ENCODE results near the gene UTP14C.
"Not testable (repeated sequence)": the region's sequence is repeated elsewhere in the genome, so short reads cannot be mapped to it uniquely, and the experiment has no call there.

Gene UTP14C, protein sequence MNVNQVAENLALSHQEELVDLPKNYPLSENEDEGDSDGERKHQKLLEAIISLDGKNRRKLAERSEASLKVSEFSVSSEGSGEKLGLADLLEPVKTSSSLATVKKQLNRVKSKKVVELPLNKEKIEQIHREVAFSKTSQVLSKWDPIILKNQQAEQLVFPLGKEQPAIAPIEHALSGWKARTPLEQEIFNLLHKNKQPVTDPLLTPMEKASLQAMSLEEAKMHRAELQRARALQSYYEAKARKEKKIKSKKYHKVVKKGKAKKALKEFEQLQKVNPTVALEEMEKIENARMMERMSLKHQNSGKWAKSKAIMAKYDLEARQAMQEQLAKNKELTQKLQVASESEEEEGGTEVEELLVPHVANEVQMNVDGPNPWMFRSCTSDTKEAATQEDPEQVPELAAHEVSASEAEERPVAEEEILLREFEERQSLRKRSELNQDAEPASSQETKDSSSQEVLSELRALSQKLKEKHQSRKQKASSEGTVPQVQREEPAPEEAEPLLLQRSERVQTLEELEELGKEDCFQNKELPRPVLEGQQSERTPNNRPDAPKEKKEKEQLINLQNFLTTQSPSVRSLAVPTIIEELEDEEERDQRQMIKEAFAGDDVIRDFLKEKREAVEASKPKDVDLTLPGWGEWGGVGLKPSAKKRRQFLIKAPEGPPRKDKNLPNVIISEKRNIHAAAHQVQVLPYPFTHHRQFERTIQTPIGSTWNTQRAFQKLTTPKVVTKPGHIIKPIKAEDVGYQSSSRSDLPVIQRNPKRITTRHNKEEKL

DNA sequence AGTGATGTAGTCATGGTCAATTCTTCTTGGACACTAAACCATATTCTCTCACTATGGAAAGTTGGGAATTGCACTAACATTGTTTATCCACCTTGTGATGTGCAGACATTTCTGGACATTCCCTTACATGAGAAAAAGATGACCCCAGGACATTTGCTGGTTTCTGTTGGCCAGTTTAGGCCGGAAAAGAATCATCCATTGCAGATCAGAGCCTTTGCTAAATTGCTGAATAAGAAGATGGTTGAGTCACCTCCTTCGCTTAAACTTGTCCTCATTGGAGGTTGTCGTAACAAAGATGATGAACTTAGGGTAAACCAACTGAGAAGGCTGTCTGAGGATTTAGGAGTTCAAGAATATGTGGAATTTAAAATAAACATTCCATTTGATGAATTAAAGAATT, at the start of gene UTP14C:
Gene UTP14C (plus strand): TSS at position 211 of the 400 bp plus-strand sequence. CDS start 4,114 bp downstream, outside the sequence.
- FAIRE-seq (no peak), DNase-seq (ENCODE audit: insufficient read length, low spot score) (no peak)

GRCh38 chr13:51976423-51976822, 48.1 kb upstream of the UTP14C start:
- no peak for FAIRE-seq
- DNase-seq (ENCODE audit: insufficient read length, low spot score): no peak

DNA sequence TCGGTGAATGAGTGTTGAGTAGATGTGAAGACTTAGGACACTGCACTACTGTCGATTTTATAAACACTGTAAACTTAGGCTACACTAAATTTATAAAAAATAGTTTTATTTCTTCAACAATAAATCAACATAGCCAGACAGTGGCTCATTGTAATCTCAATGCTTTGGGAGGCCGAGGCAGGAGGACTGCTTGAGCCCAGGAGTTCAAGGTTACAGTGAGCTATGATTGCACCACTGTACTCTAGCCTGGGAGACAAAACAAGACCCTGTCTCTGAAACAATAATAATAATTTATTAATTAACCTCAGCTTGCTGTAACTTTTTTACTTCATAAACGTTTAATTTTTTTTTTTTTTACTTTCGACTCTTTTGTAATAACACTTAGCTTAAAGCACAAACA, 47.6 kb upstream of the UTP14C start:
- no peak for FAIRE-seq
- no peak for DNase-seq (ENCODE audit: insufficient read length, low spot score)

DNA sequence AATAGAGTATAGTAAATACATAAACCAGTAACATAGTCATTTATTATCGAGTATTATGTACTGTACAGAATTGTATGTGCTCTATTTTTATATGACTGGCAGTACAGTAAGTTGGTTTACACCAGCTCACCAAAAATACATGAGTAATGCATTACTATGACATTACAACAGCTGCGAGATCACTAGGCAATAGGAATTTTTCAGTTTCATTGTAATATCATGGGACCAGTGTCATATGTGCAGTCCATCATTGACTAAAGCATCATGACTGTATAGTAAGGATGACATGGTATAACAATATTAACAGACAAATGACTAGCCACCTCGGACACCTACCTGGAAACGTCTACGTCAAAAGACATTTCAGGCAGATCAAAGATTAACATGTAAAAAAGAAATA, 46.9 kb upstream of the UTP14C start:
- no peak for DNase-seq (ENCODE audit: insufficient read length, low spot score)
- FAIRE-seq: no peak

- DNase-seq (ENCODE audit: insufficient read length, low spot score) (no peak), FAIRE-seq (no peak)
These were observed 45.5 kb upstream of the UTP14C start for GRCh38 chr13:51978796-51979556.

DNA sequence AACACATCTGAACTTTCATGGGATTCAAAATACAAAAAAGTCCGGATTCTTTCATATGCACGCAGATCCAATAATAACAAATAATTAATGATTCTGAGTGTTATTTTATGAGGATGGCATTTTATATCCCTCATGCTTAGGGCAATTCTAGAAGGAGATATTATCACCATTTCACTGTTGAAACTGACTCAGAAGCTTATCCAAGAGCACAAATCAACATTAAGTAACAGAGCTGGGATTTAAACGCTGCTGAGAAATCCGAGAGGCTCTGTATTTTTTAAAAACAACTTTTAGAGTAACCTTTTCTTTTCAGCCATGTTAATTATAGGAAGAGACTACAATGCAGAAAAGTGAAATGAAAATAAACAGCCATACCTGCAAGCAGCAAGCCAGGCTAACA, 43.6 kb upstream of the UTP14C start:
- no peak for FAIRE-seq
- DNase-seq (ENCODE audit: insufficient read length, low spot score): no peak

DNA sequence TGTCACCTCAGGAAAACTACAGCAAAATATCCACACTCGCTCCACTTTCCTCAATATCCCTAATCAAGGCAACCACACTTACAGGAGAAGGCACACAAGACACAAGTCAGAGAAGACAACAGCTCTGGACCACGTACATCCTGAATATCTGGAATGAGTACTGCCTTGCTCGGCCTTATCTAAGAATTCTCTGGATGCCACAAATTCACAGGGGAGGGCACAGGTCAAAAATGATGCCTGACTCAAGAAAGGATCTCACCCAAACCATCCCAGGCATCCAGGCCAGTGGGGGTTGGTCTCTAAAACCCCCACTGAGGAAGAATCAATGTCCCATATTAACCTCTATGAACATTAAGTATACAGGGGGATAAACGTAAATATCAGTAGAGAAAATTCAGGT, 43.1 kb upstream of the UTP14C start:
- DNase-seq (ENCODE audit: insufficient read length, low spot score) (no peak), FAIRE-seq (no peak)

DNA sequence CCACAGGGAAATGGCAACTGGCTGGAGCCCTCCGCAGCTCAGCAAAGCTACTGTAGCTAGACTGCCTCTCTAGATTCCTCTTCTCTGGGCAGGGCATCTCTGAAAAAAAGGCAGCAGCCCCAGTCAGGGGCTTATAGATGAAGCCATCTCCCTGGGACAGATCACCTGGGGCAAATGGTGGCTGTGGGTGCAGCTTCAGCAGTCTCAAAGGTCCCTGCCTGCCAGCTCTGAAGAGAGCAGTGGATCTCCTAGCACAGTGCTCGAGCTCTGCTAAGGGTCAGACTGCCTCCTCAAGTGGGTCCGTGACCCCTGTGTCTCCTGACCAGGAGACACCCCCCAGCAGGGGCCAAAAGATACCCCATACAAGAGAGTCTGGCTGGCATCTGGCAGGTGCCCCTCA, 41.2 kb upstream of the UTP14C start:
- FAIRE-seq; DNase-seq (ENCODE audit: insufficient read length, low spot score): not testable (repeated sequence)

GRCh38 chr13:51984904-51985303, 39.6 kb upstream of the UTP14C start:
- not testable (repeated sequence) for DNase-seq (ENCODE audit: insufficient read length, low spot score); FAIRE-seq

DNA sequence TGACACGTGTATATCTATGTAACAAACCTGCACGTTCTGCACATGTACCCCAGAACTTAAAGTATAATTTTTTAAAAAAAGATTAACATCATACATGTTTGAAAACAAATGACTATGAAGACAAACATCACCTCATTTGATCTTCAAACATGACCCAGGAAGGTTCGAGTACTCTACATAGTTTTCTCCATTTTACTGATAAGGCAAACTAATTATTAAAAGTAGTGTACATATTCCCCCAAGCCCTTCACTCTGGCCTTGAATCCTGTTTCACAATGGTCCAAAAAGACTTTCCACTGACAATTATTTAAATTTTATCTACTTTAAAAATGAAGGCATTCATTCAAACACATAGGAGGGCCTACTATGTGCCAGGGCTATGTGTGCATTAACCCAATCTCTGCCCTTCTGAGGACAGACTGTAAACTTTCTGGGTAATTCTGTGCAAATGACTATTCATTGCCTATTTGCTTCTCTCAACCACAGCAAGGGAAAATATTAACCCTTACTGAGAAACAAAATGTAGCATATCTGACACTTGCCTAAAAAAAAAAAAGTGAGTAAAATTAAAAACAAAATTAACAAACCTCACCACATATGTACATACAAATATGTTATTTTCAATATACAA, 35.4 kb upstream of the UTP14C start:
- FAIRE-seq (no peak), DNase-seq (ENCODE audit: insufficient read length, low spot score) (no peak)

DNA sequence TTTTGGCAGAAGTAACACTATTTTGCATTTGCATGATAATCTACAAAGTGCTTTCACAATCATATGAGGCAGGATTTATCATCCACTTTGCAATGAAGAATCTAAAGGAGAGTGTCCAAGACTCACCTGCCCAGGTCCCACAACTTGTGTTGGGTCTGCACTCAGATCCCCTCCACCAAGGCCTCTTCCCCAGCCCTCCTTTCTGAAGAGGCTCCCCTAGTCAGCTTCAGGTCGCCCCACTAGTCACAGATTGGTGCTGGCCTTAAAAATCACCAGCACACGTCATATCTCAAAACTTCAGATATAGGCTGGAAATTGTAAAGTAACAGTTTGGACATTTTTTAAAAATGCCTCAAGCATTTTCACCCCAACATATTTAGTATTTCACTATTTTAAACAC, 30.8 kb upstream of the UTP14C start:
- DNase-seq (ENCODE audit: insufficient read length, low spot score) (no peak), FAIRE-seq (no peak)

- no peak for FAIRE-seq
- DNase-seq (ENCODE audit: insufficient read length, low spot score): no peak
These were observed 28.6 kb upstream of the UTP14C start for GRCh38 chr13:51995677-51996551.

GRCh38 chr13:51996641-51997040, 27.9 kb upstream of the UTP14C start:
- DNase-seq (ENCODE audit: insufficient read length, low spot score): no peak
- no peak for FAIRE-seq

DNA sequence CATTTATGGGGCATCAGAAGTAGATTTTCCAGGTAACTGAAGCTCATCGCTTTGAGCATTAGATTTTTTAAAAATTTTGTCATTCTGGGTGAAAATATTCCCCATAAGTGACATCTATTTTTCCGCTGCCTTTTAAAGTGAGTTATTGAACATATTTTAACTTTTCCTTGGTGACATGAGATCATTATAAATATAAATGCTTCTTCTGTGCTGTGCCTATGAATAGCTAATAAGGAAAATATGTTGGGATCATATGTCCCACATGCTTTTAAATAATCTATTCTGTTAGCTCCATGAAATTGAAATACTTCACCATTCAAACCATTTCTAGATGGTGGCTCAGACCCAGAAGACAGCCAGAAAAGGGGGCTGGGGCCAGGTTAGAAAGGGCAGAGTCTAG, 27.3 kb upstream of the UTP14C start:
- DNase-seq (ENCODE audit: insufficient read length, low spot score) (no peak), FAIRE-seq (no peak)

DNA sequence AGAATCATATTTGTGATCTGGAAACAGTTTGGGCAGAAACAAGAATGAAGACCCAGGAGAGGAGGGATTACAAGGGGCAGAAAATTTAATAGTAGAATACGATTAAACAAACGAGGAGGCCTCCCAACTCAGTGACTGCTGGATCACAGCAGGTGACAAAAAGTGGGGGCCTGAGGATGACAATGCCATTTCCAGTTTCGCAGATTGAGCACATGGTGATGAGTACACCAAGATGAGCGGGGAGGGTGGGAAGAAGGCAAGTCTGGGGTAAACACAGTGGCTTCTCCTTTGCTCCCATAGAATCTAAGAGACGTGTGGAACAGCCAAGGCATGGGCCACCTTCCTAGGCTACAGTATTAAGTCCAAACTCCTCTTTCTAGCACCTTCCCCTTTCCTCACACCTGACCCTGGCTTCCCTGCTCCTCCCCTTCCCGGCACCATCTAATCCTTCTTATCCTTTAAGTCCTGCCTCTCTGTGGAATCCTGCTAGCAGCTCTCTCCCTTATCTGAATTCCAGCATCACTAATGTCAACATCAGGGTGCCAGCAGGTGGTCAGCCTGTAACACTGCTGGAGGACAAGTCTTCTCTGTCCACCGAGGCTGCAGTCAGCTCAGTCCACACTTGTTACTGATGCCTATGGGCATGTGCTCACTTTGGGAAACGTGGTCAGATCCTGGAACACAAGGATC, 26.7 kb upstream of the UTP14C start:
- no peak for FAIRE-seq
- no peak for DNase-seq (ENCODE audit: insufficient read length, low spot score)

DNA sequence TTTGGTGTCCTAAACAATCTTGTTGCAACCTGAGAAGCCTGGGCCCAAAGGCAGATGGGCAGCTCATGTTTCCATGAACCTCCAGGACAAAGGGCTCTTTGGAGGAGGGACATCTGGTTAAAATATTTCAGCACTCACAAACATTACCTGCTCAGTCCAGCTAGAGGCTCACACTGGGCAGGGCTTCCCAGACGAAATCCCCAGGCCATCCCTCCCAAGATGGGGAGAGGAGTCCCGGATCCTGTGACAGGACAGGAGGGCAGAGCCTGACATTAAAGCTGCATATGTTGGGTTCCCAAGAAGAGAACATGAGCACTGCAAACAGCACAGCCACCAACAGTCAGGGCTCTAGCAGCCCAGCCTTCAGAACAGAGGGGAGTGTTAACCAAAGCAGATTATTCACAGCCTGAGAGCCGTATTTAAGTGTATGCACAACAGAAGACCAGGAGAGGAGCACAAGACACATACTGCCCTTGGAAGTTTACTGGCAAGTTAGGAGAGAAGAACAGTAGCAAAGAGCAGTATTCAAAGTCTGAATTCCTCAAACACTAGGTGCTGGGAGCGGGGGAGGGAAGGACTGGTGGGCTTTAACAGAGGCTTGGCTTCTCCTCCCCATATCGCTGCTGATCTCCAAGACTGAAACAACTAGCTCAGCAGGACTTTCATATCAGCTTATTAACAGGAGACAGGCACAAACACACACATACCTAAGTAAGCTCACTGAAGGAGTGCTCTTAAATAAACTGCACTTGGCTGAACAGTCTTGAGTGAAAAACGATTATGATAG, 25.6 kb upstream of the UTP14C start:
- FAIRE-seq (no peak), DNase-seq (ENCODE audit: insufficient read length, low spot score) (no peak)

DNA sequence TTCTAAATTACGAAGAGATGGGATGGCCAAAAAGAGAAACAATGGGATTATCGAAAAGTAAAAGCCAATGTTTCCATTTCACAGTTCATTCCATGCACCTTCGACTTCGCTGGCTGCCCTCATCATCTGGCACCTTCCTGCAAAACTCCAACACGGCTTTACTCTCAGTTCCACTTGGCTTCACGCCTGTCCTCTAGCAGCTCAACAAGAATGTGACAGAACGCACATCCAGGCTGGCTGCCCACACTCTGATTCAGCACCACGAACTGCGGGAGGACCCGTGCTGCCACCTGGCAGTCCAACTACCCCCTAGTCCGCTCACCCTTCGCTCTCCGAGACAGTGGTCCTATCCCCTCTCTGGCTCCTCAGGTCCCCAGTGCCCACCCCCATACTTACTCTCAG, 25.0 kb upstream of the UTP14C start:
- DNase-seq (ENCODE audit: insufficient read length, low spot score) (no peak), FAIRE-seq (no peak)

DNA sequence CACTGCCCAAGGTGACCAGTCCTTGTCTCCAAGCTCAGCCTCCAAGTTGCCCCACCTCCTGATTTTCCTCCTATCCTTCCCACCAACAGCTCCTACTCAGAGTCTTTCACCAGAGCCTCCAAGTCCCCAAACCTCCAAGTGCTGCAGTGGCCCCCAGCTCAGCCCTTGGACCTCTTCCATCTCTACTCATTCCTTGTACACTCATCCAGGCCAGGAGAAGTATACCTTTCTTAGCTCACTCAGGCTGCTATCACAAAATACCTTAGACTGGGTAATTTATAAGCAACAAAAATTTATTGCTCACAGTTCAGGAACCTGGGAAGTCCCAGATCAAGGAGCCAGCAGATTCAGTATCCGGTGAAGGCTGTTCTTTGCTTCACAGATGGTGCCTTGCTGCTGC, 24.6 kb upstream of the UTP14C start:
- no peak for DNase-seq (ENCODE audit: insufficient read length, low spot score)
- FAIRE-seq: no peak
